Astrocyte of the cerebellum (primary cell): Measurements from ENCODE around the gene TNS3.

Source experiments
- DNase-seq: peaks from one replicate; pipeline ENCODE4 v3.0.0-alpha.2; 2011; ENCODE audit warnings: low read depth
- H3K4me3 ChIP-seq: 2 replicates; pipeline ENCODE4 v1.5.1; 2011; ENCODE audit warnings: mild to moderate bottlenecking, low read depth, low read length, moderate library complexity
- in situ Hi-C: cut with HindIII; loops from 2 replicates; pipeline ENCODE4 v1.10.0; 2017; ENCODE audit warnings: low sequenced_read_pairs
- TF ChIP-seq, protein P1 (sequence below): IDR thresholded peaks from 2 replicates; pipeline ENCODE4 v1.5.1; 2012; ENCODE audit warnings: low read length, low read depth, moderate library complexity, mild to moderate bottlenecking; ENCODE audit errors: missing control alignments

The TNS3 gene

DNA sequence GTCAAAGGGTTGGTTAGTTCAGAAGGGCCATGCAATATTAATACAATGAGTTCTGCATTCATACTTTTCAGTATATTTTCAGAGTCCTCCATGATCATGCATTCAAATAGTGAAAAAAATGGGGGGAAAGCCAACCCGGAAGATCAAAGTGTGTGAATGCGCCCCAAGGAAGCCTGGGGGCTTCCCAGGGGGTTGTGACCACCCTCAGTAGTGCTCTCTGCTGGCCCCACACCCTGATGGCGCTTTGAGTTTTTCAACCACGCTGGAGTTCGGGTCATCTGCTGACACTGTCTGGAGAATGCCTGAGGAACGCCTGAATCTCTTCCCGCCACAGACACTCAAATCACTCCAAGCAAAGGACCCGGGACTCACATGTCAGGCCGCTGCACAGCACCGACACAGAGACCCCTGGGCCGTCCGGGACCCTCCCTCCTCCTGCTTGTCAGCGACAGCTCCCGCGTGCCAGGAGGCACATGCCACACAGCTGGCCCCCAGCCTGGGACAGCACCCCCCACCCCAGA is 1.0 kb downstream of the TNS3 start:
- TF ChIP-seq, protein P1, sequence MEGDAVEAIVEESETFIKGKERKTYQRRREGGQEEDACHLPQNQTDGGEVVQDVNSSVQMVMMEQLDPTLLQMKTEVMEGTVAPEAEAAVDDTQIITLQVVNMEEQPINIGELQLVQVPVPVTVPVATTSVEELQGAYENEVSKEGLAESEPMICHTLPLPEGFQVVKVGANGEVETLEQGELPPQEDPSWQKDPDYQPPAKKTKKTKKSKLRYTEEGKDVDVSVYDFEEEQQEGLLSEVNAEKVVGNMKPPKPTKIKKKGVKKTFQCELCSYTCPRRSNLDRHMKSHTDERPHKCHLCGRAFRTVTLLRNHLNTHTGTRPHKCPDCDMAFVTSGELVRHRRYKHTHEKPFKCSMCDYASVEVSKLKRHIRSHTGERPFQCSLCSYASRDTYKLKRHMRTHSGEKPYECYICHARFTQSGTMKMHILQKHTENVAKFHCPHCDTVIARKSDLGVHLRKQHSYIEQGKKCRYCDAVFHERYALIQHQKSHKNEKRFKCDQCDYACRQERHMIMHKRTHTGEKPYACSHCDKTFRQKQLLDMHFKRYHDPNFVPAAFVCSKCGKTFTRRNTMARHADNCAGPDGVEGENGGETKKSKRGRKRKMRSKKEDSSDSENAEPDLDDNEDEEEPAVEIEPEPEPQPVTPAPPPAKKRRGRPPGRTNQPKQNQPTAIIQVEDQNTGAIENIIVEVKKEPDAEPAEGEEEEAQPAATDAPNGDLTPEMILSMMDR: no peak
- in situ Hi-C loops: no loop called here
- DNase-seq: no peak
- H3K4me3 ChIP-seq: peak overlapping the region; percentile 85

DNA sequence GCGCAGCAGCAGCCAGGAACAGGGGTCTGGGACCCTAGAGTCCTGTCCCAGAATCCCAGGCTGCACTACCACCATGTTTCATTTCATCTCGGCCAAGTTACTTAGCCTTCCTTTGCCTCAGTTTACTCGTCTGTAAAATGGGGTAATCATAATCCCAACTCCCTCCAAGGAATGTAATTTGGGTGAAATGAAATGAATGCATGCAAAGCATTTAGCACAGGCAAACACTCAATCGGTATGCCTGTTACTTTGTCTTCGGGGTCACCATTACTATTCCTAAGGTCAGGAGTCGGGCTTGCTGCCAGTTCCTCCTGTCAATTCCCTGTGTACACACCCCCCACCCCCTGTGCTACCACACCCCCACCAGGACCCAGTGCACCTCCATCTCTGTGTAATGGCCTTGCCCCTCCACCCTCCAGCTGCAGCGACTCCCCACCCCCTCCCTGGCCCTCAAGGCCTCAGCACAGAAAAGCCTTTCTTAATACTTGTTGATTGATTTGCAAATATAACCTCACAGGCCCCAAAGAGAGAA is 1.7 kb downstream of the TNS3 start:
- peak overlapping the region; percentile 85 for H3K4me3 ChIP-seq
- in situ Hi-C loops: no loop called here
- TF ChIP-seq, protein P1: no peak
- DNase-seq: no peak

DNA sequence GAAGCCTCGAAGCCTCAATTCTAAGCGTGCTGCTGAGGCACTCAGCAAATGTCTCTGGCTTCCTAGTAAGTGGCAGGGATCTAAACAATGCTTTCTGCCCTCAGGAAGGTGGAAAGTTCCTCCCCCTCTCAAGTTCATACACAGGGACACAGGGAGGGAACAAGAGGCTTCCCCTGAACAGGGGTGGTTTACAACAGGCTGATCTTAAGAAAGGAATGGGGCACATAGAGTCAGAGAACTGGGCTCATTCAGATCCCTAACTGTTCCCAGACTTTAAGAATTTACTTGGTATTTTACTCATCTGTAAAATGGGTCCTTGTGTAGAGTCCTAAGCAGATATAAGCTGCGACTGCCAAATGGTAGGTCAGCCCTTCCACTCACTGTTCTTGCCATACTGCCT is 2.5 kb downstream of the TNS3 start:
- no peak for DNase-seq
- H3K4me3 ChIP-seq: peak overlapping the region; percentile 85
- in situ Hi-C loops: no loop called here
- TF ChIP-seq, protein P1: no peak

DNA sequence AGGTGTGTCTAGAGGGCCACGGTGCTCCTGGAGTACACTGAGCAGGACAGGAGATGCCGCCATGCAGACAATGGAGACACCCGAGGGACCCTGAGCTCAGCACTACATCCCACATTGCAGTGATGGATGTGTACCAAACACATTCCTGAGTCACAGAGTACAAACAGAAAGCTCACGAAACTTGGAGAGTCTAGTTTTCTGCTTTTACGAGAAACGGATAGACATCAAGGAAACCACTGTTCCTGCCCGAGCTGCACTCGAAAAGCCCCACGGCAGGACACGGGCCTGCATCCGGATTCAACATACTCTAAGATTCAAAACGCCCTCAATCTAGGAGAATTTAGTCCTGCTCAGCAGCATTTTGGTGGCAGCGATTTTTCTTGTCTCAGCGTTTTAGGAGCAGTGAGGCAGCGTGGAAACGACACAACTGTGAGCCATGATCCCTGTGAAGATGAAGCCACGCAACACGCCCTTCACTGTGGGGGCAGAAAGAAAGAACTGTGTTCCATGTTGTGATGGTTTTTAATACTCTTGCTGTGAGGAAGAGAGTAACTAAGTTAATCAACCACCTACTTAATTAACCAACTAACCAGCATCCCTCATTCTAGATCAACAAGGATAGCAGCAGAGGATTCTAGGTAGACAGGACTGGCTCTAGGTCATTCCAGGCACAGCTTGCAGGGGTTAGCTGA is 3.2 kb downstream of the TNS3 start:
- in situ Hi-C loops: no loop called here
- no peak for DNase-seq
- TF ChIP-seq, protein P1: no peak
- H3K4me3 ChIP-seq: no peak overlapping the region

DNA sequence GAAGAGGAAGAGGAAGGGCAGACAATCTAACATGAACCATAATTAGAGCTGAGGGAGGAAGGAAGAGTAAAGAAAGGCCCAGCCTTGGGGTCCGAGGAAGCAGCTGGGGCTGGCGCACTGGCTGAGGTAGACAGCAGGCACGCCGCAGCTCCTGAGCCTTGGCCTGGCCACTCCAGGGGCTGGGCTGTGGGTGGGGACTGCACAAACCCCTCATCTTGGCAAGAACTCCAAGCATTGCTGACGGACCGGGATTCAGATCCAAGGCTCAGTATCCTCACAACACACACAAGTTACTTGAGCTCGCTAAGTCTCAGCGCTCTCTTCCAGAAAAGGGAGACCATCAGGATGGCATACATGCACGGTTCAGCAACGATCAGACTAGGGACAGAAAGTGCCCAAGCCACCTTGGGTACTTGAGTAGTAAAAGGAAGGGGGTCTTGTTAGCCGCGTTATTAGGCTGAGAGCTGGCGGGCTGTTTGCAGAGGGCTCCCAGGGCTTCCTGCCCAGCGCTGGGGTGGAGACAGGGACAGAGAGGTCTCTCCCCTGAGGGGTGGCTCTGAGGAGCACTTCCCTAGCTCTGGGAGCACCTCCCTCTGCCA is 4.5 kb downstream of the TNS3 start:
- TF ChIP-seq, protein P1: no peak
- H3K4me3 ChIP-seq: no peak overlapping the region
- in situ Hi-C loops: no loop called here
- no peak for DNase-seq

DNA sequence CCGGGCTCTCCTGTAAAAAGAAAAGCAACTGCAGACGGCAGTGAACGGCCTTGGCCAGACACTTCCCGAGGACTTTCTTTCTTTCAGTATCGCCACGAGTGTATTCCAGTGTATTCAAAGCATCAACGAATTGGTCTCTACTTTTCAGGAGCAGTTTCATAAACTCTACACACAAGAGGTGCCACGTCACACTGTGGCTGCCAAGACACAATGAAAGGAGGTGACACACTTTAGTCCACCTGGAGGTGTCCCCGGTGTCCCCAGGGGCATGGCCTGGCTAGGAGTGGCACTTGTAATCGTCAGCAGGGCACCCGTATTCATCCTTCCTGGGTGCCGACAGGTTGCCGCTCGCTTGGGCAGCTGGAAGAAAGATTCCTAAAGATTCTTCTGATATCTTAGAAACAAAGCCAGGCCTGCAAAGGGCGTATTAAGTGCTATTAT is 5.0 kb downstream of the TNS3 start:
- no peak overlapping the region for H3K4me3 ChIP-seq
- in situ Hi-C loops: no loop called here
- TF ChIP-seq, protein P1: no peak
- no peak for DNase-seq
